ENCODE measurements around the gene ATG16L2. TPM values are rescaled to one million over a fixed set of nuclear protein-coding genes. Genes with fewer than 3 reads are reported as not detected.

ATG16L2 gene
- total and polyA plus RNA-seq, 2 donors (not counting 1 experiment from before 2014, with no cell fraction given), result 212 to 350 TPM

DNA sequence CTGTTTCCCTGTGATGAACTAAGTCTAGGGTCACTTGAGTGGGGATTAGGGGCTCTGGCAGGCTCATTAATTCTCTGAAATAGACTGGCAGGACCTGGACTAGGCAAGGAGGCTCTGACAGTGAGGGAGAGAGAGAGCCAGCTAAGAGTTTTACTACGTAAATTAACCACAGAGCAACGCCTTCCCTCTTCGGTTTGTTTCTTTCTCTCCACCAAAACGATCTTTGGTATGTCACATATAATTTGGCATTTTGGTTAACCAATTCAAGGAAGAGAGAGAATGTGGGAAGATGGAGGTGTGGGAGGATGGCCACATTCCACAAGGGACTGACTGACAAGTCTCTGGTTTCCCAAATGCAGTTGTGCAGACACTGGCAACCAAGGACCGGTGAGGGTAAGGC lies 27.9 kb downstream of the ATG16L2 start:
- Mint-ChIP-seq H3K4me3 (no peak overlapping the region), H3K27ac (peak overlapping the region; percentile 0), H3K9me3 (ENCODE audit: insufficient read depth) (no peaks in the 10 kb centered on the region), H3K4me1 (no peaks in the 10 kb centered on the region), H3K27me3 (no peaks in the 10 kb centered on the region)
- ATAC-seq (ENCODE audit: low read depth) (no peak), DNase-seq (no peak)
- H4K20me1 ChIP-seq (ENCODE audit: control insufficient read depth, insufficient read depth, low read length, poor library complexity, severe bottlenecking), result peaks cover 31% of the 10 kb centered on the region
- H3K79me2 ChIP-seq (ENCODE audit: control insufficient read depth, insufficient read depth, low read length), result peaks cover 14% of the 10 kb centered on the region
- intact Hi-C loops (cut with micrococcal nuclease), result no loop called here
- WGBS (ENCODE audit: insufficient coverage), result 100% methylated on average over 1 of the region's 5 CpGs
- no peak overlapping the region for H2AFZ ChIP-seq (ENCODE audit: insufficient read depth, low read depth, low read length, poor library complexity, severe bottlenecking)
- no peak overlapping the region for H3K27ac ChIP-seq (ENCODE audit: low read length in 2 of 2)
- no peak overlapping the region for H3K4me2 ChIP-seq (replicated peaks; ENCODE audit: low read depth, low read length, poor library complexity, severe bottlenecking)
- no peaks in the 10 kb centered on the region for H3K4me1 ChIP-seq (ENCODE audit: control insufficient read depth in 2 of 2, insufficient read depth in 2 of 2, low read length in 2 of 2)
- TF ChIP-seq EZH2 (IDR thresholded peaks at IDR 0.05; ENCODE audit: borderline replicate concordance, insufficient read depth, low read depth, low read length, poor library complexity, severe bottlenecking) (no peak), CTCF (IDR thresholded peaks at IDR 0.05) (no peak)
- H3K9me3 ChIP-seq (ENCODE audit: control extremely low read depth in 1 of 3, control insufficient read depth in 2 of 3, insufficient read depth in 1 of 3, low read length in 2 of 3), result no peaks in the 10 kb centered on the region
- CTCF ChIA-PET, result interaction anchor here (0.8 kb wide), 1 partner anchor 117 kb away, joined by 3 read pairs; no protein-coding TSS in a partner anchor
- peaks cover 8 to 94% of the 10 kb centered on the region in 2 experiments for H3K36me3 ChIP-seq (replicated peaks in 1 of 2; ENCODE audit: control extremely low read depth in 1 of 2, control insufficient read depth in 1 of 2, extremely low read depth in 1 of 2, insufficient read depth in 2 of 2, low read length in 1 of 2)
- H3K4me3 ChIP-seq (ENCODE audit: control extremely low read depth in 1 of 5, extremely low read depth in 1 of 5, insufficient read depth in 1 of 5, low read depth in 2 of 5, low read length in 4 of 5), result no peak overlapping the region
- no peaks in the 10 kb centered on the region for H3K27me3 ChIP-seq (replicated peaks in 1 of 4; ENCODE audit: control extremely low read depth in 1 of 4, control insufficient read depth in 3 of 4, insufficient read depth in 4 of 4, low read length in 3 of 4)
- H3K9ac ChIP-seq (ENCODE audit: low read length), result no peak overlapping the region
- POLR2A ChIA-PET, result no interaction called here

DNA sequence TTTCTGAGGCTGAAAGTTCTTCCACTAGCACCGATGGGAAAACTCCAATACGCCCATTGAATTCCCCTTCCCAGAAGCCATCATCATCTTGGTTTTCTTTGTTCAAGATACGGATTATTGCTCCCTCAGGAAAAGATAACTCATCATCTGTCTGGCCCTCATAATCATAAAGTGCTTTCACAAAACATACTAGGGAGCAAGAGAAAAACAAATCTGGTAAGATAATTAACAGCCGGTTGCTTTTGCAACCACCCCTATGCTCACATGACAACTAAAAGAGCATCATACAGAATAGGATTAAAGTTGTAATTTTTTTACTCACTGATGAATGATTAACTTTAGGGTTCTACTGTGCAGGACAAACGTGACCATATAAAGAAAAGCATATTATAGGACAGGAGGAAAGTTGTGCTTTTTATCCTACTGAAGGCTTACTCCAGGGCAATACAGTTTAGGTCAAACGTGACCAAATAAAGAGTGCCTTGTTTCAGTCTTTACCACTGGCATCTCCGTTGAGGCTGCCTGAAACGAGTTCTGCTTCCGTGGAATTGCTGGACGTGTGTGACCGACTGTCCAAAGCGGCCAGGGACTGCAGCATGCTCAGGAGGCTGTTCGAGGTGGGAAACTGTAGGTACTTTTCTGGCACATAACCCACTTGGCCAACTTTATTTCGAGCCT lies 28.6 kb downstream of the ATG16L2 start:
- H3K9me3 Mint-ChIP-seq (ENCODE audit: insufficient read depth), result no peaks in the 10 kb centered on the region
- peaks cover 8 to 93% of the 10 kb centered on the region in 2 experiments for H3K36me3 ChIP-seq (replicated peaks in 1 of 2; ENCODE audit: control extremely low read depth in 1 of 2, control insufficient read depth in 1 of 2, extremely low read depth in 1 of 2, insufficient read depth in 2 of 2, low read length in 1 of 2)
- H3K79me2 ChIP-seq (ENCODE audit: control insufficient read depth, insufficient read depth, low read length), result peaks cover 15% of the 10 kb centered on the region
- no peak overlapping the region for H3K9ac ChIP-seq (ENCODE audit: low read length)
- DNase-seq (no peak), ATAC-seq (ENCODE audit: low read depth) (no peak)
- H2AFZ ChIP-seq (ENCODE audit: insufficient read depth, low read depth, low read length, poor library complexity, severe bottlenecking), result no peak overlapping the region
- no peak for TF ChIP-seq CTCF (IDR thresholded peaks at IDR 0.05)
- no peak for TF ChIP-seq EZH2 (IDR thresholded peaks at IDR 0.05; ENCODE audit: borderline replicate concordance, insufficient read depth, low read depth, low read length, poor library complexity, severe bottlenecking)
- ChIA-PET POLR2A (no interaction called here), CTCF (no interaction called here)
- H3K4me3 Mint-ChIP-seq, result no peak overlapping the region
- no peaks in the 10 kb centered on the region for H3K9me3 ChIP-seq (ENCODE audit: control extremely low read depth in 1 of 3, control insufficient read depth in 2 of 3, insufficient read depth in 1 of 3, low read length in 2 of 3)
- no peak overlapping the region for H3K4me2 ChIP-seq (replicated peaks; ENCODE audit: low read depth, low read length, poor library complexity, severe bottlenecking)
- H3K27ac Mint-ChIP-seq, result peak overlapping the region; percentile 39
- intact Hi-C loops (cut with micrococcal nuclease), result no loop called here
- no peaks in the 10 kb centered on the region for H3K4me1 Mint-ChIP-seq
- no peak overlapping the region for H3K27ac ChIP-seq (ENCODE audit: low read length in 2 of 2)
- no peak overlapping the region for H3K4me3 ChIP-seq (ENCODE audit: control extremely low read depth in 1 of 5, extremely low read depth in 1 of 5, insufficient read depth in 1 of 5, low read depth in 2 of 5, low read length in 4 of 5)
- 94% methylated on average over 13 of the region's 14 CpGs for WGBS (ENCODE audit: insufficient coverage)
- H3K27me3 ChIP-seq (replicated peaks in 1 of 4; ENCODE audit: control extremely low read depth in 1 of 4, control insufficient read depth in 3 of 4, insufficient read depth in 4 of 4, low read length in 3 of 4), result no peaks in the 10 kb centered on the region
- H3K27me3 Mint-ChIP-seq, result no peaks in the 10 kb centered on the region
- no peaks in the 10 kb centered on the region for H3K4me1 ChIP-seq (ENCODE audit: control insufficient read depth in 2 of 2, insufficient read depth in 2 of 2, low read length in 2 of 2)
- peaks cover 31% of the 10 kb centered on the region for H4K20me1 ChIP-seq (ENCODE audit: control insufficient read depth, insufficient read depth, low read length, poor library complexity, severe bottlenecking)
